NCI-H2029 (cell line): ENCODE data around the gene TMEM59.
"Not testable (repeated sequence)": the region's sequence is repeated elsewhere in the genome, so short reads cannot be mapped to it uniquely, and the experiment has no call there.

Source experiments
- DNase-seq: peaks from one replicate; lab custom pipeline; 2025; lab: John Stamatoyannopoulos, UW

The TMEM59 gene

DNA sequence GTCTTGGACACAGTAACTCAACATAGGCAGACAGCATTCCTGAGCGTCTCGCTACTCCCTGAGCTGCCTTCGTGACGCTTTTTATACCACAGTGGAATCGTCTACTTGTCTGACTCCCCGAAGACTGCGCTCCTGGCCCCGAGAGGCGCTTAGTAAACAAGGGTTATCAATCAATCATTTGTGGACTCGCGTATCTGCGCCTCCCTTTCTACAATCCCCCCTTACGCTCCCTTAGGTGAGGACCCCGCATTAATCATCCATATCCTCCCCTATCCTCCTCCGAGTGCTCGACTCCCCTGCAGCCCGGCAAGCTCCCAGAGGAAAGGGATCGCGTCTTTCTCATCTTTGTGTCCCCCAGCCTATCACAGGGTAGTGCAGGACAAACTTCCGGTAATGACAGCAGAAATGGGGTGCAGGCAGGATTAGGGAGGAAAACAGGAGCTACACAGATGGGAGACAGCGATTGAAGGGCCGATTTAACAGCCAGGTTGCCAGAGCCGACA, 522 bp downstream of the TMEM59 start:
- DNase-seq: peak; percentile 64

GRCh38 chr1:54051933-54052430, 1.0 kb downstream of the TMEM59 start:
- DNase-seq: peak; percentile 73

DNA sequence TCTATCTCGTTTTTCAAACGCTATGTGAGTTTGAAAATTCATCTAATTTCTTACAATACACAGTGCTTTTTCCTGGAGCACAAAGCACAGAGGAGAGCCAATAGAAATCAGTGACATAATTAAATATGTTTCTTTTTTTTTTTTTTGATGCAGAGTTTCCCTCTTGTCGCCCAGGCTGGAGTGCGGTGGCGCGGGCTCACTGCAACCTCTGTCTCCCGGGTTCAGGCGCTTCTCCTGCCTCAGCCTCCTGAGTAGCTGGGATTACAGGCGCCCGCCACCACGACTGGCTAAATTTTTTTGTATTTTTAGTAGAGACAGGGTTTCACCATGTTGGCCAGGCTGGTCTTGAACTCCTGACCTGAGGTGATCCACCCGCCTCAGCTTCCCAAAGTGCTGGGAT, 2.6 kb downstream of the TMEM59 start:
- DNase-seq: not testable (repeated sequence)

GRCh38 chr1:54047384-54048305, 5.4 kb downstream of the TMEM59 start:
- no peak for DNase-seq

GRCh38 chr1:54046671-54047383, 6.2 kb downstream of the TMEM59 start:
- DNase-seq: peak; percentile 40

- DNase-seq: no peak
These were observed 7.5 kb downstream of the TMEM59 start for GRCh38 chr1:54045496-54045895.

- DNase-seq: no peak
These were observed 11.2 kb downstream of the TMEM59 start for GRCh38 chr1:54041806-54042205.

DNA sequence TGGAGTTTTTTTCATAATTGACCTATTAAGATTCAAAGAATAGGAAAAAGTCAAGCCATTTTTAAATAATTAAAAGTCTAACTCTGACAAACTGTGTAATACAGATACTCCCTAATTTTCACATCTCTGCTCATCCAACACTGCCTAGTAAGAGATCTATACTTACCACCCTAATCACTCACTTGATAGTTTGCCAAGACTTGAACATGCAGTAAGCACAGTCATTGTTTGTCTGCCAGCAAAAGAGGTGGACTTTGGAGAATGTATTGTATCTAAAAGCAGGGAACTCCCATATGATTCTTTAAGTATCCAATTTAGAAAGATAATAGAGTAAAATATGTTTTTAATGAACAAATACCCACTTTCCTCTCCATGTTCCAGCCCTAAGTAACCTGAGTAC, 15.5 kb downstream of the TMEM59 start:
- no peak for DNase-seq

- no peak for DNase-seq
These were observed 24.4 kb downstream of the TMEM59 start for GRCh38 chr1:54028306-54029251.

DNA sequence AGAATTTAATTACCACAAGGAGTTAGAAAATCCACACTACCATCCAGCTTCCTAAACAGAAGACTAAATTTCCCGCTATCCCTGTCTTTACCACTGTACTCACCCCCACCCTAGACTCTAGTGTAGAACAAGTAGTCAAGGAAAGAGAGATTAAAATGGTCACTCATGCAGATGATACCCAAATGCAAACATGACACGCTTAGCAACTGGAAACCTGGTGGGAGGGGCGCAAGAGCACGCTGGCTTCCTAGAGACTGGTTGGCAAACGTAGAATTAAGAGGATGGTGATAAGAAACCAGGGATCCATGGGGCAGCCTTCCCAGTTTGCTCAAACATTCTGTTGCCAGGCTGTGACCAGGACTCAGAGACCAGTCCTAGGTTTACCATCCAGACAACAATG, 25.2 kb downstream of the TMEM59 start:
- peak; percentile 98 for DNase-seq

DNA sequence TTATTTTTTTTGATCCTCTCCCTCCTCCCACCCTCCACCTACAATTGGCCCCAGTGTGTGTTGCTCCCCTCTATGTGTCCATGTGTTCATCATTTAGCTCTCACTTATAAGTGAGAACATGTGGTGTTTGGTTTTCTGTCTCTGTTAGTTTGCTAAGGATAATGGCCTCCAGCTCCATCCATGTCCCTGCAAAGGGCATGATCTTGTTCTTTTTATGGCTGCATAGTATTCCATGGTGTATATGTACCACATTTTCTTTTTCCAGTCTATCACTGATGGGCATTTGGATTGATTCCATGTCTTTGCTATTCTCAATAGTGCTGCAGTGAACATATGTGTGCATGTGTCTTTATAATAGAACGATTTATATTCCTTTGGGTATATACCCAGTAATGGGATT, 28.2 kb downstream of the TMEM59 start:
- not testable (repeated sequence) for DNase-seq

GRCh38 chr1:54024358-54024757, 28.6 kb downstream of the TMEM59 start:
- peak; percentile 87 for DNase-seq

- not testable (repeated sequence) for DNase-seq
These were observed 33.3 kb downstream of the TMEM59 start for GRCh38 chr1:54019562-54020176.

DNA sequence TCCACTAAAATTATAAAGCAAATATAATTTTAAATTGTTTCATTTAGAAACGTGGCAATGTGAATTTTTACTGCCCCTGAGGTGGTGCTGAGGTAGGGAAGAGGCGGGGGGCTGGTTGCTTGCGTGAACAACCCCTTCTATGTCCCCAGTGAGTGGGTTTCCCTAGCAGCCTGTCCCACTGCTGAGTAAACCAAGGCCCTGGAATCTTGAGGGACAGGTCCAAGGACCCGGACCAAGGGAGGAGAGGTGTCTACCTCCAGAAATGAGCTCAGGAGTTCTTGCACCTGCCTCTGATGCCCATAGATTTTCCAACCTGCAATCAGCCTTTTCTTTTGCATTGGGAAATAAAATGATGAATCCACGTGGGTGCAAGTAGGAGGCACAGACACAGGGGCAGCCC, 34.4 kb downstream of the TMEM59 start:
- DNase-seq: no peak

DNA sequence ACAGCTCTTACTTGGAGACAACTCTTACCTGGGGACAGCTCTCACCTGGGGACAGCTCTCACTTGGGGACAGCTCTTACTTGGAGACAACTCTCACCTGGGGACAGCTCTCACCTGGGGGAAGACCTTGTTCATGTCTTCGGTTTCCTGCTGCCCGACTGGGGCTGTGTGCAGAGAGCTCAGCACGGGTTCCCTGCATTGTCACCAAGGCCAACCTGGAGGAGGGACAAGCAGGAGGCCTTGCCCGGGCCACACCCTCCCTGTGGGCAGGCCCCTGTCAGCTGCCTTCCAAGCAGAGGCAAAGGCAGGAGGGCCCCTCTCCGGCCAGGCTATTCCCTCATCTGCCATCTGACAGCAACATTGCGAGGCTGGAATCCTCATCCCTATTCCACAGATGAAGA, 35.0 kb downstream of the TMEM59 start, which contains the start of gene LDLRAD1:
Gene LDLRAD1 (minus strand): TSS at position 208 of the 400 bp plus-strand sequence. CDS start 74 bp downstream, at position 134.
- DNase-seq: peak; percentile 87

DNA sequence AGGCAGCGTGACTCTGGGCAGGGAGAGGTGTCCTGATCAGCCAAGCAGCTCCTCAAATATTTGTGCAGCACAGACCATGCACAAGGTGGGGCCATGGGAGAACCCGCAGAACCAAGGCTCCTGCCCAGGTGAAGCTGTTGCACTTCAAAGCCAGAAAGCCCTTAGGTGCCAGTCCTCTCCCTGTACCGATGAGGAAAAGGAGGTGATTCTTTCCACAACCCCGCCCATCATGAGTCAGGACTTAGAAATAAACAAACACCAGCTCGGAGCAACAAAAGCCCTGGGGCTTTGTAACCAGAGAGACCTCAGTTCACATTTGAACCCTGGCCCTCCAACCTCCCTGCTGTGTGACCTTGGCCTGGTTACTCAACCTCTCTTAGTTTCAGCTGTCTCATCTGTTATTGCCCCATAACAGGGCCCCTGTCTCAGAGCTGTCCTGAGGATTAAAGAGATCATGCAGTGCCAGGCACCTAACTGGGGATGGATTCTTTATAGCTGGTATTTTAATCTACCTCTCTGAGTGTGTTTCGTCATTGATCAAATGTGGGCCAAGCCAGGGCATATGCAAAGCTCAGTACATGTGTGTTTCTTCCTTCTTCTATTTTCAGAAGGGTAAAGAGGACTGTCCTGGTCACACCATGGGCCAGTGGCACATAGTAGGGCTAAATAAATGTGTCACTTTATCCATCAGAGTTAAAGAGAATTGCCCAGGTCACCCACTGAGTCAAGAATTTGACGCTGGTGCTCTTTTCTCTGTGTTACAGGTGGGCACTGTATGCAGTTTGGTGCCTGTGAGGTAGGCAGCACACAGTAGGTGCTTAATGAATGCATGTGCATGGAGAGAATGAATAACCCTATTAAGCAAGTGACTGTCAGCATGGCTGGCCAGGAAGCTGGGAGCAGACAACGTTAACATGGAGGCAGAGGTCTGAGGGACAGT, 36.4 kb downstream of the TMEM59 start:
- peak; percentile 100 for DNase-seq

DNA sequence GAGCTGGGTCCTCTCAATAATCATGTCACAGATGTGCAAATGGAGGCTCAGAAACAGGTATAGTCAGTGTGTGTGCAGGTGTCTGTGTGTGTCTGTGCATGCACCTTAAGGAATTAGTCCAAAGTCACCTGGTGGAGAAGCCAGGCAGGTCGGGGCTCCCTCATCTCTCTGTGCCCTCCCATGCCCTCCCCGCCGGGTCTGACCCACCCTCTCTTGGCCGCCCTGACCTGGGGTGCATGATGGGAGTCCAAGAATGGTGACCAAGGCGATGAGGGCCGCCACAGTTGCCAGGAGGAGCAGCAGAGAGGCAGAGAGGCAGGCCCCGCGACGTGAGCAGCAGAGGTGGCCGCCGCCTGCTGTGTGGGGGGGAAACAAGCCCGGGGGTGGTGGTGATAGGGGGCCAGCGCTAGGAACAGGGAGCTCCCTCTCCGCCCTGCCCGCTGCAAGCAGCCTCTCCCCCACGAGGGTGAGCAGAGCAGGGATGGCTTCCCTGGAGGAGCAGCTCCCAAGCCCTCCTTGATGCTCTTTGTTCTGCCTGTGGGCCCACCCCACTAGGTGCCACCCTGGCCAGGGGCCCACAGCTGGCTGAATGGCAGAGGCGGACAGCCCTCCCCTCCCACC, 38.9 kb downstream of the TMEM59 start:
- DNase-seq: no peak

DNA sequence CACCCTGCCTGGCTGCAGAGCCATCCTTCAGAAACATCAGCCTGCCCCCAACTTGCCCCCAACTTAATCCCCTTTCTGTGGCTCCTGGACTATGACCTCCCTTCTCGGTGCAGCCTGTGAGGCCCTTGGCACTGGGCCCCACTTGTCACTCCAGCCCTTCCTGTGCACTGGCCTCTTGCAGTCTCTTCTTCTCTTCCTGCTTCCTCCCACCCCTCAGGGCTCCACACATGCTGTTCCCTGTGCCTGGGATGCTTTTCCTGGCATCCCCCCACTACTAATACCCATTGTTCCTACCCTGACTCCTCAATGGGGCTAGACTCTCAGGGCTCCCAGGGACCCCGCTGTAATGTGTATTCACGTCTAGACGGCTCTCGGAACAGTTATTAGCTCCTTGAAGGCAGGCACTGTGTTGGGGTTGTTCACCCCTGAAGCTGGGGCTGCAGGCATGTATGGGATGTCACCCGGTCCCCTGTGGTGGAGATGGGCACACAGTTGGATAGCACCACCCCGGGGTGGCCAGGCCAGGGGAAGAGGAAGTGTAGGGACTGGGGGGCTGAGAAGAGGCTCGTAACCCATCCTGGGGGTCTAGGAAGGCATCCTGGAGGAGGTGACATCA, 39.5 kb downstream of the TMEM59 start:
- DNase-seq: no peak

GRCh38 chr1:54012863-54013262, 40.1 kb downstream of the TMEM59 start:
- no peak for DNase-seq
